Testis (tissue), 3 donors: ENCODE measurements around the gene CYB5A. TPM values are rescaled to one million over a fixed set of nuclear protein-coding genes. Genes with fewer than 3 reads are reported as not detected.

Experiments used
- DNase-seq: peaks from one replicate; pipeline ENCODE4 v3.0.0-alpha.2; 2019
- H3K27ac ChIP-seq, 2 donors: fragments of 200-600 bp; sonication (generic); one replicate each; pipeline ENCODE4 v1.5.1; 2019
- H3K27me3 ChIP-seq: fragments of 200-600 bp; sonication (generic); one replicate; pipeline ENCODE4 v1.5.1; 2019
- H3K36me3 ChIP-seq: fragments of 200-600 bp; sonication (generic); one replicate; pipeline ENCODE4 v1.5.1; 2017; ENCODE audit warnings: low read depth; ENCODE audit errors: missing control alignments
- H3K4me1 ChIP-seq: fragments of 200-600 bp; sonication (generic); one replicate; pipeline ENCODE4 v1.5.1; 2019
- H3K4me3 ChIP-seq, 2 donors: fragments of 200-600 bp; sonication (generic); one replicate each; pipeline ENCODE4 v1.5.1; 2017 to 2019
- H3K9me3 ChIP-seq: fragments of 200-600 bp; sonication (generic); one replicate; pipeline ENCODE4 v1.5.1; 2017
- POLR2A ChIP-seq: fragments of 450-650 bp; IDR thresholded peaks from one replicate; pipeline ENCODE4 v1.6.1; 2017; ENCODE audit warnings: antibody characterized with exemption, mild to moderate bottlenecking, moderate library complexity
- WGBS, 2 donors: methylation state at CpG; one replicate each; pipeline ENCODE4 v1.1.5; 2018; 5-methylcytosine and 5-hydroxymethylcytosine counted together
- intact Hi-C: fragments of 100-400 bp; cut with DNase I; formaldehyde crosslinking; loops from one replicate; pipeline ENCODE4 v1.15.1; 2023; ENCODE audit warnings: low total_unique reads
- polyA plus RNA-seq: library from polyadenylated mRNA; stranded (reverse); fragments of 350-450 nt; fragmentation: Illumina TruSeq; extraction: RNeasy Lipid Tissue Mini Kit (QIAGEN cat#74804); gene quantifications from one replicate; pipeline ENCODE4 v1.2.3, GENCODE V29; 2014; ENCODE audit warnings: low read depth, low replicate concordance; ENCODE audit not compliant: insufficient read depth
- total RNA-seq, 2 donors: library from RNA; depleted of rRNA; stranded (reverse); fragments of >200 nt; gene quantifications; one replicate each; pipeline ENCODE4 v1.2.3, GENCODE V29; 2016
- TF ChIP-seq, protein P1 (sequence below), 3 experiments: fragments of 450-650 bp in 2 of 3; fragments of 200-600 bp in 1 of 3; sonication (generic) in 1 of 3; IDR thresholded peaks; one replicate each; pipeline ENCODE4 v1.5.1; 2016 to 2019; ENCODE audit warnings: antibody characterized with exemption in 3 of 3, mild to moderate bottlenecking in 2 of 3, moderate library complexity in 1 of 3

The CYB5A gene
- total and polyA plus RNA-seq, 3 donors from 2014 or later, result 77.2 to 126 (median 96.0) TPM

GRCh38 chr18:74226156-74226555, 65.6 kb downstream of the CYB5A start:
- Histone ChIP-seq H3K27ac (no peak overlapping the region), H3K27me3 (no peaks in the 10 kb centered on the region), H3K4me1 (peaks cover 7% of the 10 kb centered on the region), H3K9me3 (no peaks in the 10 kb centered on the region), H3K4me3 (no peak overlapping the region), H3K36me3 (no peaks in the 10 kb centered on the region)
- intact Hi-C loops, result no loop called here
- 61 to 63% methylated on average over 4 of the region's 4 CpGs for WGBS, 2 donors
- DNase-seq, result no peak
- TF ChIP-seq POLR2A, result no peak
- TF ChIP-seq, protein P1, sequence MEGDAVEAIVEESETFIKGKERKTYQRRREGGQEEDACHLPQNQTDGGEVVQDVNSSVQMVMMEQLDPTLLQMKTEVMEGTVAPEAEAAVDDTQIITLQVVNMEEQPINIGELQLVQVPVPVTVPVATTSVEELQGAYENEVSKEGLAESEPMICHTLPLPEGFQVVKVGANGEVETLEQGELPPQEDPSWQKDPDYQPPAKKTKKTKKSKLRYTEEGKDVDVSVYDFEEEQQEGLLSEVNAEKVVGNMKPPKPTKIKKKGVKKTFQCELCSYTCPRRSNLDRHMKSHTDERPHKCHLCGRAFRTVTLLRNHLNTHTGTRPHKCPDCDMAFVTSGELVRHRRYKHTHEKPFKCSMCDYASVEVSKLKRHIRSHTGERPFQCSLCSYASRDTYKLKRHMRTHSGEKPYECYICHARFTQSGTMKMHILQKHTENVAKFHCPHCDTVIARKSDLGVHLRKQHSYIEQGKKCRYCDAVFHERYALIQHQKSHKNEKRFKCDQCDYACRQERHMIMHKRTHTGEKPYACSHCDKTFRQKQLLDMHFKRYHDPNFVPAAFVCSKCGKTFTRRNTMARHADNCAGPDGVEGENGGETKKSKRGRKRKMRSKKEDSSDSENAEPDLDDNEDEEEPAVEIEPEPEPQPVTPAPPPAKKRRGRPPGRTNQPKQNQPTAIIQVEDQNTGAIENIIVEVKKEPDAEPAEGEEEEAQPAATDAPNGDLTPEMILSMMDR (IDR thresholded peaks at IDR 0.05), result no peak

DNA sequence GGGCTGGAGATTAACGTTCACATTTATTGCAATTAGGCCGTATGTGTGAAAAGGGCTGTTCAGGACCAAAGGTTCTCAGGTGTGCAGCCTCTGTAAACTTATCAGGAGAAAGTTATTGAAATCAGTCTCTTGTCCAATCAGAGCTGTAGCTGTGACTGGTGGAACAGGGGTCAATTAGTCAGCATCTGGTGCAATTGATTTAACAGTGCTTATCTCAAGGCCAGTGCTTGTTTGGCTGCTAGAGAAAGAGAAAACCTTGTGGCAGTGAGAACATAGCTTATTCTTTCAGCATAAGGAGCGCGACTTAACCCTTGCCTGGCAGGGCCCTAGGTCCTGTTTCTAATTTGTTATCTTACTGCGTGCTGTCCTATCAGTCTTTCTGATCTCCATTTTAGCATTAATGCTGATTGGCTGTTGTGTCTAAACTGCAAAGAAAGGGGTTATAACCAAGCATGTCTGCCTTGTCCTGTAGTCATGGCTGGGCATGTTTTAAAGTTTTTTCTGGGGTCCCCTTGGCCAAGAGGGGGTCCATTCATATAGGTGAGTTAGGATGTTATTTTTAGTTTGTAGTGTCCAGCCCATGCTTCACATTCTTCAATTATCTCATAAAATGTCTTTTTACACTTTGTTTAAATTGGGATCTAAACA, 66.4 kb downstream of the CYB5A start:
- H3K4me3 ChIP-seq, result no peak overlapping the region
- no peaks in the 10 kb centered on the region for H3K27me3 ChIP-seq
- intact Hi-C loops, result no loop called here
- H3K36me3 ChIP-seq, result no peaks in the 10 kb centered on the region
- TF ChIP-seq, protein P1 (IDR thresholded peaks at IDR 0.05), result no peak
- TF ChIP-seq POLR2A, result no peak
- WGBS, 2 donors, result 46 to 48% methylated on average over 5 of the region's 5 CpGs
- H3K4me1 ChIP-seq, result peaks cover 7% of the 10 kb centered on the region
- DNase-seq, result no peak
- no peak overlapping the region for H3K27ac ChIP-seq
- H3K9me3 ChIP-seq, result no peaks in the 10 kb centered on the region

- 86 to 87% methylated on average over 7 of the region's 7 CpGs for WGBS, 2 donors
- no peaks in the 10 kb centered on the region for H3K9me3 ChIP-seq
- H3K27ac ChIP-seq, result no peak overlapping the region
- H3K36me3 ChIP-seq, result no peaks in the 10 kb centered on the region
- DNase-seq, result no peak
- H3K27me3 ChIP-seq, result no peaks in the 10 kb centered on the region
- intact Hi-C loops, result no loop called here
- H3K4me3 ChIP-seq, result no peak overlapping the region
- TF ChIP-seq POLR2A, result no peak
- TF ChIP-seq, protein P1 (IDR thresholded peaks at IDR 0.05), result no peak
- peaks cover 7% of the 10 kb centered on the region for H3K4me1 ChIP-seq
Measured at GRCh38 chr18:74222710-74223494, 68.9 kb downstream of the CYB5A start.

GRCh38 chr18:74221081-74221480, 70.7 kb downstream of the CYB5A start:
- TF ChIP-seq, protein P1 (IDR thresholded peaks at IDR 0.05), result no peak
- TF ChIP-seq POLR2A, result no peak
- H3K4me3 ChIP-seq, result no peak overlapping the region
- 83 to 85% methylated on average over 9 of the region's 9 CpGs for WGBS, 2 donors

More at GRCh38 chr18:74221081-74221480, 70.7 kb downstream of the CYB5A start:
- Histone ChIP-seq H3K9me3 (no peaks in the 10 kb centered on the region), H3K4me1 (peaks cover 7% of the 10 kb centered on the region), H3K36me3 (no peaks in the 10 kb centered on the region), H3K27me3 (no peaks in the 10 kb centered on the region), H3K27ac (no peak overlapping the region)
- intact Hi-C loops, result no loop called here
- DNase-seq, result no peak
